ENCODE measurements around the gene UBALD2. TPM values are rescaled to one million over a fixed set of nuclear protein-coding genes. Genes with fewer than 3 reads are reported as not detected.
"Not testable (repeated sequence)": the region's sequence is repeated elsewhere in the genome, so short reads cannot be mapped to it uniquely, and the experiment has no call there.

Gene UBALD2
- polyA plus RNA-seq, 1 donor (not counting 4 experiments of a cell fraction or from before 2014, with no cell fraction given) = 33.9 TPM

DNA sequence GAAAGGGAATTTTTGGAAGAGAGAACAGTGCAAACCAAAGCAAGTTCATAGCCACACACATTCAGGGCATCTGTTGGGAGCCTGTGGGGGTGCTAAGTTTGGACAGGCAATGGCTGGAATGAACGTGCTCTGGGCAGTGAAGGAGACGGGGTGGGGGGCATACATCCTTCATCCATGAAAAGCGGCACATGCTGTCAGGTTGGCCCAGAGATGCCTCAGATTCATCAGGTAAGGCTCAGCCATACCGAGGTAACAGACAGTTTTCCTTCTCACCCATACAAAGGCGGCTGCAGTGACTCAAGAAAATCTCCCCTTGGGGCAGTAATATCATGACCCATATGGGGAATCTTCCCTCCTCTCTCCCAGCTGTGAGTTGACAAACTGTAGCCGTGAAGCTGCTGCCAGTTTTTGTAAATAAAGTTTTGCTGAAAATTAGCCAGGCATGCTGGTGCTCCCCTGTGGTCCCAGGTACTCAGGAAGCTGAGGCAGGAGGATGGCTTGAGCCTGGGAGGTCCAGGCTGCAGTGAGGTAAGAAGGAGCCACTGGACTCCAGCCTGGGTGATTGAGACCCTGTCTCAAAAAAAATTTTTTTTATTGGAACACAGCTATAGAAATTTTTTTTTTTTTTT lies 9.2 kb upstream of the UBALD2 start:
- no peak overlapping the region for H3K27ac ChIP-seq (ENCODE audit: control insufficient read depth, insufficient read depth, low read length)

DNA sequence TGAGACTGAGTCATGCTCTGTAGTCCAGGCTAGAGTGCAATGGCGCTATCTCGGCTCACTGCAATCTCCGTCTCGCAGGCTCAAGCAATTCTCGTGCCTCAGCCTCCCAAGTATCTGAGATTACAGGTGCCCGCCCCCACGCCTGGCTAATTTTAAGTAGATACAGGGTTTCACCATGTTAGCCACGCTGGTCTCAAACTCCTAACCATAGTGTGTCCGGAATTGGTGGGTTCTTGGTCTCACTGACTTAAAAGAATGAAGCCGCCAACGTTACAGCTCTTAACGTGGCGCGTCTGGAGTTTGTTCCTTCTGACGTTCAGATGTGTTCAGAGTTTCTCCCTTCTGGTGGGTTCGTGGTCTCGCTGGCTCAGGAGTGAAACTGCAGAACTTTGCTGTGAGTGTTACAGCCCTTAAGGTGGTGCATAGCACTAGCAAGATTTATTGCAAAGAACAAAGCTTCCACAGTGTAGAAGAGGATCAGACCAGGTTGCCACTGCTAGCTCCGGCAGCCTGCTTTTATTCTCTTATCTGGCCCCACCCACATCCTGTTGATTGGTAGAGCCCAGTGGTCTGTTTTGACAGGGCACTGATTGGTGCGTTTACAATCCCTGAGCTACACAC lies 8.6 kb upstream of the UBALD2 start:
- H3K4me3 ChIP-seq (ENCODE audit: control insufficient read depth in 2 of 3, extremely low read depth in 1 of 3, insufficient read depth in 2 of 3, low read depth in 1 of 3, low read length in 3 of 3); H4K20me1 ChIP-seq (ENCODE audit: control insufficient read depth, extremely low read depth, insufficient read depth, low read length); H3K79me2 ChIP-seq (ENCODE audit: control insufficient read depth, insufficient read depth, low read length); DNase-seq (ENCODE audit: low read depth, low spot score); dilution Hi-C loops (cut with MboI; ENCODE audit: extremely low pct_ligation_motif_present, low sequenced_read_pairs); H3K27me3 ChIP-seq (ENCODE audit: control insufficient read depth, extremely low read depth, insufficient read depth, low read length); H3K36me3 ChIP-seq (ENCODE audit: control insufficient read depth in 2 of 2, extremely low read depth in 1 of 2, insufficient read depth in 2 of 2, low read length in 2 of 2); H3K9me3 ChIP-seq (ENCODE audit: control insufficient read depth, low read depth, low read length); H3K9me1 ChIP-seq (ENCODE audit: control insufficient read depth, extremely low read depth, insufficient read depth, low read length); FAIRE-seq; H2AFZ ChIP-seq (ENCODE audit: control insufficient read depth, low read length); H3K9ac ChIP-seq (ENCODE audit: control insufficient read depth, extremely low read depth, insufficient read depth, low read length); H3K27ac ChIP-seq (ENCODE audit: control insufficient read depth, insufficient read depth, low read length); H3K4me2 ChIP-seq (ENCODE audit: control insufficient read depth, extremely low read depth, insufficient read depth, low read depth, low read length): not testable (repeated sequence)
- H3K4me1 ChIP-seq (ENCODE audit: control insufficient read depth, extremely low read depth, insufficient read depth, low read length) = peaks cover 12% of the 10 kb centered on the region

More for the DNA sequence above, 9.2 kb upstream of the UBALD2 start:
- Histone ChIP-seq H3K79me2 (ENCODE audit: control insufficient read depth, insufficient read depth, low read length) (no peaks in the 10 kb centered on the region), H3K4me3 (ENCODE audit: control insufficient read depth in 2 of 3, extremely low read depth in 1 of 3, insufficient read depth in 2 of 3, low read depth in 1 of 3, low read length in 3 of 3) (no peak overlapping the region), H3K4me1 (ENCODE audit: control insufficient read depth, extremely low read depth, insufficient read depth, low read length) (peaks cover 12% of the 10 kb centered on the region), H3K9me3 (ENCODE audit: control insufficient read depth, low read depth, low read length) (no peaks in the 10 kb centered on the region), H3K9ac (ENCODE audit: control insufficient read depth, extremely low read depth, insufficient read depth, low read length) (no peak overlapping the region), H2AFZ (ENCODE audit: control insufficient read depth, low read length) (no peak overlapping the region), H3K4me2 (ENCODE audit: control insufficient read depth, extremely low read depth, insufficient read depth, low read depth, low read length) (no peak overlapping the region), H3K9me1 (ENCODE audit: control insufficient read depth, extremely low read depth, insufficient read depth, low read length) (no peaks in the 10 kb centered on the region), H3K27me3 (ENCODE audit: control insufficient read depth, extremely low read depth, insufficient read depth, low read length) (no peaks in the 10 kb centered on the region), H3K36me3 (ENCODE audit: control insufficient read depth in 2 of 2, extremely low read depth in 1 of 2, insufficient read depth in 2 of 2, low read length in 2 of 2) (no peaks in the 10 kb centered on the region), H4K20me1 (ENCODE audit: control insufficient read depth, extremely low read depth, insufficient read depth, low read length) (no peaks in the 10 kb centered on the region)
- no peak for TF ChIP-seq EZH2 (IDR thresholded peaks at IDR 0.05; ENCODE audit: low read length)
- TF ChIP-seq, protein P1, sequence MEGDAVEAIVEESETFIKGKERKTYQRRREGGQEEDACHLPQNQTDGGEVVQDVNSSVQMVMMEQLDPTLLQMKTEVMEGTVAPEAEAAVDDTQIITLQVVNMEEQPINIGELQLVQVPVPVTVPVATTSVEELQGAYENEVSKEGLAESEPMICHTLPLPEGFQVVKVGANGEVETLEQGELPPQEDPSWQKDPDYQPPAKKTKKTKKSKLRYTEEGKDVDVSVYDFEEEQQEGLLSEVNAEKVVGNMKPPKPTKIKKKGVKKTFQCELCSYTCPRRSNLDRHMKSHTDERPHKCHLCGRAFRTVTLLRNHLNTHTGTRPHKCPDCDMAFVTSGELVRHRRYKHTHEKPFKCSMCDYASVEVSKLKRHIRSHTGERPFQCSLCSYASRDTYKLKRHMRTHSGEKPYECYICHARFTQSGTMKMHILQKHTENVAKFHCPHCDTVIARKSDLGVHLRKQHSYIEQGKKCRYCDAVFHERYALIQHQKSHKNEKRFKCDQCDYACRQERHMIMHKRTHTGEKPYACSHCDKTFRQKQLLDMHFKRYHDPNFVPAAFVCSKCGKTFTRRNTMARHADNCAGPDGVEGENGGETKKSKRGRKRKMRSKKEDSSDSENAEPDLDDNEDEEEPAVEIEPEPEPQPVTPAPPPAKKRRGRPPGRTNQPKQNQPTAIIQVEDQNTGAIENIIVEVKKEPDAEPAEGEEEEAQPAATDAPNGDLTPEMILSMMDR (optimal IDR thresholded peaks at IDR 0.05 in 1 of 3, IDR thresholded peaks at IDR 0.05 in 1 of 3, conservative IDR thresholded peaks at IDR 0.05 in 1 of 3; ENCODE audit: extremely low read depth in 1 of 3, insufficient read depth in 2 of 3, low read length in 3 of 3) = no peak
- FAIRE-seq (no peak), DNase-seq (ENCODE audit: low read depth, low spot score) (no peak)
- dilution Hi-C loops (cut with MboI; ENCODE audit: extremely low pct_ligation_motif_present, low sequenced_read_pairs) = no loop called here

Data from keratinocyte (primary cell).